Measurements from ENCODE around the gene ZDBF2. TPM values are rescaled to one million over a fixed set of nuclear protein-coding genes. Genes with fewer than 3 reads are reported as not detected.

ZDBF2 gene
- total and polyA plus RNA-seq, 2 of the 8 experiments (the other 6 are each of a cell fraction or from before 2014, with no cell fraction given) = 1.5 to 17.2 TPM

- Histone ChIP-seq H3K14ac (ENCODE audit: insufficient read length) (no peak overlapping the region), H4K20me1 (replicated peaks in 1 of 2; ENCODE audit: control insufficient read depth in 1 of 2, insufficient read depth in 2 of 2, low read length in 2 of 2) (no peaks in the 10 kb centered on the region), H3K9me3 (ENCODE audit: insufficient read depth in 2 of 2, low read depth in 1 of 2, low read length in 1 of 2) (peaks cover 5 to 7% of the 10 kb centered on the region in 2 experiments; a peak in 1 of 4 replicates), H3K36me3 (ENCODE audit: control insufficient read depth in 2 of 4, insufficient read depth in 4 of 4, low read length in 3 of 4) (no peaks in the 10 kb centered on the region; a peak in 1 of 8 replicates), H4K91ac (replicated peaks; ENCODE audit: insufficient read length, low read length) (no peak overlapping the region), H3K4ac (replicated peaks; ENCODE audit: insufficient read length, low read depth, low read length) (no peak overlapping the region), H3K27ac (ENCODE audit: low read depth, low read length) (no peak overlapping the region), H3K23ac (ENCODE audit: insufficient read length) (no peak overlapping the region), H3K18ac (ENCODE audit: extremely low read depth, low read length) (no peak overlapping the region), H3K79me2 (ENCODE audit: control insufficient read depth in 1 of 2, insufficient read depth in 2 of 2, low read length in 2 of 2) (no peaks in the 10 kb centered on the region), H2AFZ (ENCODE audit: low read length) (no peak overlapping the region), H3K4me1 (replicated peaks in 1 of 4; ENCODE audit: control insufficient read depth in 3 of 4, insufficient read depth in 4 of 4, low read length in 3 of 4) (no peaks in the 10 kb centered on the region), H3K56ac (replicated peaks; ENCODE audit: insufficient read length, low read depth, low read length) (no peak overlapping the region), H2BK20ac (ENCODE audit: low read length) (no peak overlapping the region), H3K4me2 (ENCODE audit: insufficient read depth in 1 of 2, low read depth in 2 of 2, low read length in 2 of 2) (no peak overlapping the region), H2BK120ac (replicated peaks; ENCODE audit: low read depth, low read length) (no peak overlapping the region), H2AK5ac (ENCODE audit: low read depth, low read length) (no peak overlapping the region), H3K9ac (replicated peaks in 1 of 4; ENCODE audit: extremely low read depth in 1 of 4, low read depth in 3 of 4, low read length in 3 of 4) (no peak overlapping the region), H4K5ac (ENCODE audit: insufficient read length, low read depth, low read length) (no peak overlapping the region), H2BK5ac (ENCODE audit: low read depth, low read length) (no peak overlapping the region), H3K79me1 (ENCODE audit: low read depth, low read length) (no peaks in the 10 kb centered on the region), H3K23me2 (ENCODE audit: low read depth, low read length) (0 out of 2 replicates have a peak, but pooled peaks cover 1% of the 10 kb centered on the region), H4K8ac (ENCODE audit: extremely low read depth, insufficient read depth, low read length) (no peak overlapping the region), H3K4me3 (ENCODE audit: extremely low read depth in 1 of 4, insufficient read depth in 2 of 4, low read depth in 3 of 4, low read length in 4 of 4) (no peak overlapping the region), H2BK12ac (ENCODE audit: low read depth, low read length) (no peak overlapping the region), H3K27me3 (replicated peaks in 1 of 4; ENCODE audit: control insufficient read depth in 3 of 4, extremely low read depth in 1 of 4, insufficient read depth in 3 of 4, low read length in 3 of 4) (no peaks in the 10 kb centered on the region), H2BK15ac (ENCODE audit: low read length) (no peak overlapping the region)
- FAIRE-seq (no peak), DNase-seq (ENCODE audit: low read depth in 1 of 2, low spot score in 2 of 2) (no peak)
- ChIA-PET POLR2A (ENCODE audit: partially characterized antibody) (interaction anchor here (1.0 kb wide), 1 partner anchor 164 kb away, joined by 3 read pairs; the partner anchor contains the start of genes EEF1B2 and NDUFS1), CTCF (ENCODE audit: partially characterized antibody) (interaction anchor here (1.0 to 1.5 kb wide), 3 partner anchors 9 to 13 kb away, joined by 3 to 6 read pairs (median 5); no protein-coding TSS in a partner anchor)
- WGBS, 2 experiments (ENCODE audit: extremely low coverage in 1 of 2, insufficient coverage in 1 of 2, insufficient read length in 1 of 2, insufficient replicate concordance in 2 of 2, low coverage in 1 of 2, low lambda C conversion rate in 2 of 2, missing lambda C conversion rate in 1 of 2) = 93% methylated on average over 3 of the region's 3 CpGs; no CpG with 5 or more reads in 1 of the 2 experiments
- no peak for TF ChIP-seq ASH2L (IDR thresholded peaks at IDR 0.05; ENCODE audit: low read length)
- TF ChIP-seq TAF1 (IDR thresholded peaks at IDR 0.05; ENCODE audit: low read depth, low read length) = no peak
- no peak for TF ChIP-seq CHD1 (IDR thresholded peaks at IDR 0.05; ENCODE audit: low read depth, low read length)
- TF ChIP-seq POU5F1 (IDR thresholded peaks at IDR 0.05; ENCODE audit: low read depth, low read length) = no peak
- no peak for TF ChIP-seq RXRA (IDR thresholded peaks at IDR 0.05; ENCODE audit: insufficient read depth, low read depth, low read length)
Measured at GRCh38 chr2:206323033-206323432, 48.6 kb downstream of the ZDBF2 start.

Data from H1 (cell line).